SK-N-SH (cell line): ENCODE measurements around the gene CDK14. TPM values are rescaled to one million over a fixed set of nuclear protein-coding genes. Genes with fewer than 3 reads are reported as not detected.

ENCODE experiments used
- CTCF ChIA-PET: fragments of 300-600, 350-600 bp; formaldehyde crosslinking; extraction: SDS; loops from one replicate; lab custom pipeline; 2021; lab: Yijun Ruan, JAX
- POLR2A ChIA-PET: fragments of 350-600 bp; sonication (Branson Sonifier 250); formaldehyde crosslinking; extraction: SDS; loops from one replicate; lab custom pipeline; 2020; ENCODE audit warnings: antibody characterized with exemption, inconsistent platforms; lab: Yijun Ruan, JAX
- DNase-seq: peaks from one replicate; pipeline ENCODE4 v3.0.0; 2012
- H2AFZ ChIP-seq: fragments of 200-600 bp; sonication (generic); 2 replicates; pipeline ENCODE4 v1.8.1; 2016; ENCODE audit warnings: antibody characterized with exemption, mild to moderate bottlenecking, low read depth
- H3F3A ChIP-seq: fragments of 200-600 bp; sonication (generic); replicated peaks from 2 replicates; pipeline ENCODE3; 2016; ENCODE audit warnings: antibody characterized with exemption, mild to moderate bottlenecking; ENCODE audit not compliant: insufficient read depth
- H3K27ac ChIP-seq, 2 experiments: fragments of 200-500 bp in 1 of 2; fragments of 200-600 bp in 1 of 2; sonication (Bioruptor generic) in 1 of 2; sonication (generic), shearing (Covaris generic) in 1 of 2; 2 replicates each; pipeline versions ENCODE4 v1.5.1 to v1.6.1; 2014 to 2016; ENCODE audit warnings: low read depth in 2 of 2, inconsistent platforms in 1 of 2, low read length in 1 of 2, mild to moderate bottlenecking in 1 of 2, mixed read lengths in 1 of 2
- H3K27me3 ChIP-seq: fragments of 200-600 bp; sonication (generic), shearing (Covaris generic); 2 replicates; pipeline ENCODE4 v1.6.1; 2016; ENCODE audit warnings: mixed run types; ENCODE audit not compliant: insufficient read depth
- H3K36me3 ChIP-seq, 2 experiments: fragments of 200-500 bp in 1 of 2; fragments of 200-600 bp in 1 of 2; sonication (Bioruptor generic) in 1 of 2; sonication (generic) in 1 of 2; replicated peaks in 1 of 2; 2 replicates each; pipeline versions ENCODE3 to v1.5.1; 2014 to 2016; ENCODE audit warnings: low read length in 1 of 2, mild to moderate bottlenecking in 1 of 2; ENCODE audit not compliant: insufficient read depth in 2 of 2, control insufficient read depth in 1 of 2
- H3K4me1 ChIP-seq, 2 experiments: fragments of 200-500 bp in 1 of 2; fragments of 200-600 bp in 1 of 2; sonication (Bioruptor generic) in 1 of 2; sonication (generic), shearing (Covaris generic) in 1 of 2; 2 replicates each; pipeline versions ENCODE4 v1.5.1 to v1.6.1; 2014 to 2016; ENCODE audit warnings: low read depth in 1 of 2, low read length in 1 of 2, mixed run types in 1 of 2; ENCODE audit not compliant: insufficient read depth in 2 of 2, control insufficient read depth in 1 of 2
- H3K4me2 ChIP-seq: fragments of 200-600 bp; sonication (generic), shearing (Covaris generic); 2 replicates; pipeline ENCODE4 v1.6.1; 2017; ENCODE audit warnings: mixed run types
- H3K4me3 ChIP-seq, 2 experiments: fragments of 200-500 bp in 1 of 2; fragments of 200-600 bp in 1 of 2; sonication (Bioruptor generic) in 1 of 2; sonication (generic), shearing (Covaris generic) in 1 of 2; 2 replicates each; pipeline versions ENCODE4 v1.5.1 to v1.8.1; 2014 to 2016; ENCODE audit warnings: low read depth in 2 of 2, inconsistent platforms in 1 of 2, low read length in 1 of 2, mild to moderate bottlenecking in 1 of 2, mixed read lengths in 1 of 2, moderate library complexity in 1 of 2
- H3K79me2 ChIP-seq: fragments of 200-600 bp; sonication (generic); 2 replicates; pipeline ENCODE4 v1.8.1; 2017; ENCODE audit warnings: mild to moderate bottlenecking; ENCODE audit not compliant: insufficient read depth
- H3K9ac ChIP-seq: fragments of 200-600 bp; sonication (generic); 2 replicates; pipeline ENCODE4 v1.6.1; 2017; ENCODE audit warnings: mixed run types
- H3K9me2 ChIP-seq: fragments of 200-600 bp; sonication (generic); 2 replicates; pipeline ENCODE4 v1.6.1; 2017; ENCODE audit warnings: mixed run types
- H3K9me3 ChIP-seq: fragments of 200-600 bp; sonication (generic); 2 replicates; pipeline ENCODE4 v1.6.1; 2017; ENCODE audit warnings: mixed run types, mild to moderate bottlenecking, moderate library complexity
- H4K20me1 ChIP-seq: fragments of 200-600 bp; sonication (generic); 2 replicates; pipeline ENCODE4 v1.6.1; 2017; ENCODE audit warnings: mild to moderate bottlenecking, mixed run types; ENCODE audit not compliant: insufficient read depth
- CTCF ChIP-seq: fragments of 200-600 bp; sonication (generic); IDR thresholded peaks from 2 replicates; pipeline ENCODE4 v1.6.1; 2017; ENCODE audit warnings: antibody characterized with exemption, mild to moderate bottlenecking, moderate library complexity
- EP300 ChIP-seq, 2 experiments: IDR thresholded peaks; 2 replicates each; pipeline versions ENCODE4 v1.4.0 to v1.6.1; 2012; ENCODE audit warnings: borderline replicate concordance in 1 of 2, low read depth in 1 of 2, low read length in 1 of 2
- JUND ChIP-seq: IDR thresholded peaks from 2 replicates; pipeline ENCODE4 v1.4.0; 2012
- MXI1 ChIP-seq: IDR thresholded peaks from 2 replicates; pipeline ENCODE4 v1.6.1; 2012; ENCODE audit warnings: mild to moderate bottlenecking, low read depth, low read length, improper control_type of control experiment
- NFIC ChIP-seq: IDR thresholded peaks from 2 replicates; pipeline ENCODE4 v1.4.0; 2012; ENCODE audit warnings: borderline replicate concordance
- NRF1 ChIP-seq: IDR thresholded peaks from 2 replicates; pipeline ENCODE4 v1.6.1; 2012; ENCODE audit warnings: low read depth, mild to moderate bottlenecking, low read length
- RAD21 ChIP-seq: IDR thresholded peaks from 2 replicates; pipeline ENCODE4 v1.6.1; 2012; ENCODE audit warnings: mild to moderate bottlenecking, low read length
- RCOR1 ChIP-seq: fragments of 150-350 bp; IDR thresholded peaks from 2 replicates; pipeline ENCODE4 v1.6.1; 2017; ENCODE audit warnings: antibody characterized with exemption, low read length
- RXRA ChIP-seq: IDR thresholded peaks from 2 replicates; pipeline ENCODE4 v1.4.0; 2012; ENCODE audit warnings: low read depth, mild to moderate bottlenecking, borderline replicate concordance
- SIN3A ChIP-seq: IDR thresholded peaks from 2 replicates; pipeline ENCODE4 v1.6.1; 2012; ENCODE audit warnings: low read depth, mild to moderate bottlenecking, low read length, moderate library complexity, borderline replicate concordance
- SMC3 ChIP-seq: IDR thresholded peaks from 2 replicates; pipeline ENCODE4 v1.6.1; 2012; ENCODE audit warnings: low read depth, low read length, improper control_type of control experiment
- TAF1 ChIP-seq: IDR thresholded peaks from 2 replicates; pipeline ENCODE4 v1.6.1; 2012; ENCODE audit warnings: low read depth, mild to moderate bottlenecking, low read length, moderate library complexity, borderline replicate concordance
- TCF12 ChIP-seq: IDR thresholded peaks from 2 replicates; pipeline ENCODE4 v1.4.0; 2012
- YY1 ChIP-seq: IDR thresholded peaks from 2 replicates; pipeline ENCODE4 v1.4.0; 2012; ENCODE audit warnings: low read depth, mild to moderate bottlenecking
- WGBS: methylation state at CpG from one replicate; pipeline ENCODE4 v1.1.6; 2017; ENCODE audit warnings: low lambda C conversion rate; 5-methylcytosine and 5-hydroxymethylcytosine counted together
- polyA plus RNA-seq, 3 experiments: library from polyadenylated mRNA; depleted of rRNA; stranded (reverse); fragments of >200 nt; gene quantifications; 2 replicates each; pipeline ENCODE4 v1.2.3, GENCODE V29; 2012
- TF ChIP-seq, protein P1 (sequence below): IDR thresholded peaks from 2 replicates; pipeline ENCODE4 v1.6.1; 2012; ENCODE audit warnings: mild to moderate bottlenecking, low read depth, low read length, moderate library complexity
- TF ChIP-seq, protein P2 (sequence below): IDR thresholded peaks from 2 replicates; pipeline ENCODE4; 2012
- TF ChIP-seq, protein P3 (sequence below): IDR thresholded peaks from 2 replicates; pipeline ENCODE4 v1.4.0; 2012; ENCODE audit warnings: low read depth, borderline replicate concordance

The CDK14 gene
- polyA plus RNA-seq, 1 of the 3 experiments (the other 2 are of a cell fraction): 13.9 TPM

- no peak overlapping the region for H3K4me2 ChIP-seq
- H3F3A ChIP-seq: no peaks in the 10 kb centered on the region
- no peak for TF ChIP-seq TAF1
- no peak for TF ChIP-seq YY1
- TF ChIP-seq, protein P1, sequence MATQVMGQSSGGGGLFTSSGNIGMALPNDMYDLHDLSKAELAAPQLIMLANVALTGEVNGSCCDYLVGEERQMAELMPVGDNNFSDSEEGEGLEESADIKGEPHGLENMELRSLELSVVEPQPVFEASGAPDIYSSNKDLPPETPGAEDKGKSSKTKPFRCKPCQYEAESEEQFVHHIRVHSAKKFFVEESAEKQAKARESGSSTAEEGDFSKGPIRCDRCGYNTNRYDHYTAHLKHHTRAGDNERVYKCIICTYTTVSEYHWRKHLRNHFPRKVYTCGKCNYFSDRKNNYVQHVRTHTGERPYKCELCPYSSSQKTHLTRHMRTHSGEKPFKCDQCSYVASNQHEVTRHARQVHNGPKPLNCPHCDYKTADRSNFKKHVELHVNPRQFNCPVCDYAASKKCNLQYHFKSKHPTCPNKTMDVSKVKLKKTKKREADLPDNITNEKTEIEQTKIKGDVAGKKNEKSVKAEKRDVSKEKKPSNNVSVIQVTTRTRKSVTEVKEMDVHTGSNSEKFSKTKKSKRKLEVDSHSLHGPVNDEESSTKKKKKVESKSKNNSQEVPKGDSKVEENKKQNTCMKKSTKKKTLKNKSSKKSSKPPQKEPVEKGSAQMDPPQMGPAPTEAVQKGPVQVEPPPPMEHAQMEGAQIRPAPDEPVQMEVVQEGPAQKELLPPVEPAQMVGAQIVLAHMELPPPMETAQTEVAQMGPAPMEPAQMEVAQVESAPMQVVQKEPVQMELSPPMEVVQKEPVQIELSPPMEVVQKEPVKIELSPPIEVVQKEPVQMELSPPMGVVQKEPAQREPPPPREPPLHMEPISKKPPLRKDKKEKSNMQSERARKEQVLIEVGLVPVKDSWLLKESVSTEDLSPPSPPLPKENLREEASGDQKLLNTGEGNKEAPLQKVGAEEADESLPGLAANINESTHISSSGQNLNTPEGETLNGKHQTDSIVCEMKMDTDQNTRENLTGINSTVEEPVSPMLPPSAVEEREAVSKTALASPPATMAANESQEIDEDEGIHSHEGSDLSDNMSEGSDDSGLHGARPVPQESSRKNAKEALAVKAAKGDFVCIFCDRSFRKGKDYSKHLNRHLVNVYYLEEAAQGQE: no peak
- TF ChIP-seq JUND: no peak
- TF ChIP-seq SIN3A: no peak
- TF ChIP-seq SMC3: no peak
- TF ChIP-seq MXI1: no peak
- TF ChIP-seq NRF1: no peak
- TF ChIP-seq RXRA: no peak
- TF ChIP-seq, protein P2, sequence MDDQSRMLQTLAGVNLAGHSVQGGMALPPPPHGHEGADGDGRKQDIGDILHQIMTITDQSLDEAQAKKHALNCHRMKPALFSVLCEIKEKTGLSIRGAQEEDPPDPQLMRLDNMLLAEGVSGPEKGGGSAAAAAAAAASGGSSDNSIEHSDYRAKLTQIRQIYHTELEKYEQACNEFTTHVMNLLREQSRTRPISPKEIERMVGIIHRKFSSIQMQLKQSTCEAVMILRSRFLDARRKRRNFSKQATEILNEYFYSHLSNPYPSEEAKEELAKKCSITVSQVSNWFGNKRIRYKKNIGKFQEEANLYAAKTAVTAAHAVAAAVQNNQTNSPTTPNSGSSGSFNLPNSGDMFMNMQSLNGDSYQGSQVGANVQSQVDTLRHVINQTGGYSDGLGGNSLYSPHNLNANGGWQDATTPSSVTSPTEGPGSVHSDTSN: no peak
- TF ChIP-seq, protein P3, sequence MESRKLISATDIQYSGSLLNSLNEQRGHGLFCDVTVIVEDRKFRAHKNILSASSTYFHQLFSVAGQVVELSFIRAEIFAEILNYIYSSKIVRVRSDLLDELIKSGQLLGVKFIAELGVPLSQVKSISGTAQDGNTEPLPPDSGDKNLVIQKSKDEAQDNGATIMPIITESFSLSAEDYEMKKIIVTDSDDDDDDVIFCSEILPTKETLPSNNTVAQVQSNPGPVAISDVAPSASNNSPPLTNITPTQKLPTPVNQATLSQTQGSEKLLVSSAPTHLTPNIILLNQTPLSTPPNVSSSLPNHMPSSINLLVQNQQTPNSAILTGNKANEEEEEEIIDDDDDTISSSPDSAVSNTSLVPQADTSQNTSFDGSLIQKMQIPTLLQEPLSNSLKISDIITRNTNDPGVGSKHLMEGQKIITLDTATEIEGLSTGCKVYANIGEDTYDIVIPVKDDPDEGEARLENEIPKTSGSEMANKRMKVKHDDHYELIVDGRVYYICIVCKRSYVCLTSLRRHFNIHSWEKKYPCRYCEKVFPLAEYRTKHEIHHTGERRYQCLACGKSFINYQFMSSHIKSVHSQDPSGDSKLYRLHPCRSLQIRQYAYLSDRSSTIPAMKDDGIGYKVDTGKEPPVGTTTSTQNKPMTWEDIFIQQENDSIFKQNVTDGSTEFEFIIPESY: no peak
- TF ChIP-seq RAD21: no peak
- TF ChIP-seq TCF12: no peak
- no peak for TF ChIP-seq EP300 (IDR thresholded peaks at IDR 0.05; ENCODE audit: borderline replicate concordance in 1 of 2, low read depth in 1 of 2, low read length in 1 of 2)
- TF ChIP-seq NFIC: no peak
- TF ChIP-seq CTCF: no peak
- TF ChIP-seq RCOR1: no peak
- no peak overlapping the region for H3K9ac ChIP-seq
- WGBS: 93% methylated on average over 6 of the region's 6 CpGs
- no peak overlapping the region for H3K4me3 ChIP-seq
- no peak overlapping the region for H3K27ac ChIP-seq
- no peaks in the 10 kb centered on the region for H4K20me1 ChIP-seq
- H2AFZ ChIP-seq: no peak overlapping the region
- no peaks in the 10 kb centered on the region for H3K9me2 ChIP-seq
- peaks cover 0 to 2% of the 10 kb centered on the region in 2 experiments; a peak in 2 of 4 replicates for H3K4me1 ChIP-seq
- ChIA-PET CTCF (no interaction called here), POLR2A (no interaction called here)
- H3K36me3 ChIP-seq: no peaks in the 10 kb centered on the region
- H3K27me3 ChIP-seq: no peaks in the 10 kb centered on the region
- no peaks in the 10 kb centered on the region for H3K9me3 ChIP-seq
- no peak for DNase-seq
- 0 out of 2 replicates have a peak, but pooled peaks cover 10% of the 10 kb centered on the region for H3K79me2 ChIP-seq
Observed at GRCh38 chr7:90856351-90857070, 260.4 kb downstream of the CDK14 start.
